IPS-20b (cell line): ENCODE data around the gene MGLL.

ENCODE experiments used
- H3K27ac ChIP-seq: one replicate; pipeline ENCODE4 v1.5.1; 2013; ENCODE audit warnings: low read length
- H3K27me3 ChIP-seq: 2 replicates; pipeline ENCODE4 v1.6.1; 2013; ENCODE audit warnings: mild to moderate bottlenecking, low read length, inconsistent platforms; ENCODE audit not compliant: insufficient read depth
- H3K36me3 ChIP-seq: 2 replicates; pipeline ENCODE4 v1.6.1; 2013; ENCODE audit warnings: low read depth, mild to moderate bottlenecking, inconsistent platforms, low read length, moderate library complexity; ENCODE audit not compliant: insufficient read depth
- H3K4me1 ChIP-seq: 2 replicates; pipeline ENCODE4 v1.6.1; 2013; ENCODE audit warnings: mild to moderate bottlenecking, control low read depth, inconsistent platforms, low read length, moderate library complexity; ENCODE audit not compliant: insufficient read depth
- H3K4me3 ChIP-seq: 2 replicates; pipeline ENCODE4 v1.5.1; 2013; ENCODE audit warnings: mild to moderate bottlenecking, low read length, inconsistent platforms
- H3K9ac ChIP-seq: 2 replicates; pipeline ENCODE4 v1.6.1; 2013; ENCODE audit warnings: low read depth, mild to moderate bottlenecking, inconsistent platforms, low read length, moderate library complexity
- H3K9me3 ChIP-seq: 2 replicates; pipeline ENCODE4 v1.6.1; 2013; ENCODE audit warnings: mild to moderate bottlenecking, low read depth, low read length, inconsistent platforms; ENCODE audit not compliant: insufficient read depth

Gene MGLL

GRCh38 chr3:127747066-127747465, 75.2 kb downstream of the MGLL start:
- H3K9ac ChIP-seq = no peak overlapping the region
- no peaks in the 10 kb centered on the region for H3K27me3 ChIP-seq
- no peaks in the 10 kb centered on the region for H3K36me3 ChIP-seq
- no peaks in the 10 kb centered on the region; the same call in 1 of the 2 replicates for H3K4me1 ChIP-seq
- H3K4me3 ChIP-seq = no peak overlapping the region
- H3K9me3 ChIP-seq = no peaks in the 10 kb centered on the region
- no peak overlapping the region for H3K27ac ChIP-seq

DNA sequence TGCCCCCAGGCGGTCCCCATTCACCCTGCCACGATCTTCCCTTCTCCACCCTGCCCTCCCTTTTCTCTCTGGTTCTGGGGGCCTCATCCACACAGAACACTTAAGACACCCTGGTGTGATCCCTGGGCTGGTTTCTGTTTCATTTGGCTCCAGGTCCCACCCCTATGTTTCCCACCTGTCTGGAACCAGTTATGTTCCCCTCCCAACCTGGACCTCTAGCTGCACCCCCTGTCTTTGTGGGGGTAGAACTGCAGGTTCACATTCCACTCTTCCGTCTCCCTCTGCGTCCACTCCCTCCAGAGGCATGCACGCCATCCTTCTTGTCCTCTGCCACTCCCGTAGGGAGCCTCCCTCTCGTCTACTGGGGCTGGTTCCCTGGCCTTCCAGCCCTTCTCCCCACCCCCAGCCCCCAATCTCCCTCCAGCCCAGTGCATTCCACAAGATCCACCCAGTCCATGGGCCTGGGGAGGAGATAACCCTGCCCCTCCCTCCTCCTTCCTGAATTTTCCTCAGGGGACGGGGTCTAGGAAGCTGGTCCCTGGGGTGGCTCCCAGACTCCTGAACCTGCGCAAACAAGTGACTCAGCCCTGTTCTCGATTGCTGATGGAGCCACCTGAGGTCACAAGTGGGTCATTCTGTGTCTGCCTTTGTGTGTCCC, 75.8 kb downstream of the MGLL start:
- Histone ChIP-seq H3K4me3 (no peak overlapping the region), H3K27me3 (no peaks in the 10 kb centered on the region), H3K4me1 (no peaks in the 10 kb centered on the region; the same call in 1 of the 2 replicates), H3K9ac (no peak overlapping the region), H3K36me3 (no peaks in the 10 kb centered on the region), H3K9me3 (no peaks in the 10 kb centered on the region), H3K27ac (no peak overlapping the region)

DNA sequence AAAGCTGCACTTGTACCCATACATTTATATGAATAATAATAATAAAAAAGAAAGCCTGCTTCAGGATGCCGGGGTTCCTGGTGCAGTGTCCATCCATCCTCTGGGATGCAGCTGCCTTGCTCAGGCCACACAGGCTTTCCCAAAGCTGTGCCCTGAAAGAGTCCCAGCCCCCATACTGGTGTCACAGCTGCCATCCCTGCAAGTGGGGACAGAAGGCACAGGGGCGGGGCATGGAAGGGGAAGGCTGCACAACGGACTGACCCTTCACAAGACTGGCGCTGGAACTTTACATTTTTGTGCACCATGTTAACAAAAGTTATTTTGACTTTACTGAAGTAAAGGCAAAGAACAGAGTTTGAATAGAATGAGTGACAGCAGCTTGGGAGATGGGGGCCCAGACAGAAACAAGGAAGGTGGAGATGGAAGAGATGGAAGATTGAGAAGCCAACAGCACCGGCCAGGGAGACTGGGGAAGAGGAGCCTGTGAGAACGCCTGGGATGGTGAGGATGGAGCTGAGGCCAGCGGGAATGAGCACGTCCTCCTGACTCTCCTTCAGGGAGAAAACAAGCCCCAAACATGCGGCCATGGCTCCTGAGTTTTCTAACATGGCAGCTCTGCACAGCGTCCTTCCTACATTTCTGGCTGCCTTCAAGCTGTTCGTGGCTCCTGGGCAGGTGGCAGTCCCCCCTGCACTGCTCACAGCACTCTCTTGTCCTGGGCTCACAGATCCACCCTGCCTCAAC, 76.5 kb downstream of the MGLL start:
- Histone ChIP-seq H3K27ac (no peak overlapping the region), H3K9me3 (no peaks in the 10 kb centered on the region), H3K36me3 (no peaks in the 10 kb centered on the region), H3K27me3 (no peaks in the 10 kb centered on the region), H3K4me3 (no peak overlapping the region), H3K9ac (no peak overlapping the region), H3K4me1 (no peaks in the 10 kb centered on the region; the same call in 1 of the 2 replicates)

DNA sequence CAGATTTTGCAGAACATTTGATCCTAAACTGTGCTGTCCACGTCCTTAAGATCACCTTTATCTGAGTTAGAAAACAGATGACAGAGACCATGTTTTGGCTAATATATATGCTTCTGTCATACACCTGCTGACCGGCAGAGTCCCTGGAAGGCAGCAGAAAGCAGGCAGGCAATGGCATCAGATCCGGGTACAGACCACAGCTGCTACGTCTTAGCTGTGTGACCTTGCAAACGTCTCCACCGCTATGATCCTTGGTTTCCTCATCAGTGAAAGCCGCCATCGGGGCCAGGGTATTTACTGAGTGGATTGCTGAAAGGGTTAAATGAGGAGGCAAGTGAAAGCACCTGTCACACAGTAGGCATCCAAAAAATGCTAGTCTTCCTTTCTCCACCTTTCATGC, 77.4 kb downstream of the MGLL start:
- H3K9me3 ChIP-seq = no peaks in the 10 kb centered on the region
- no peak overlapping the region for H3K27ac ChIP-seq

GRCh38 chr3:127744253-127744815, 78.0 kb downstream of the MGLL start:
- no peak overlapping the region for H3K4me3 ChIP-seq
- no peak overlapping the region for H3K9ac ChIP-seq
- no peaks in the 10 kb centered on the region for H3K9me3 ChIP-seq
- H3K27ac ChIP-seq = no peak overlapping the region
- H3K36me3 ChIP-seq = no peaks in the 10 kb centered on the region
- H3K4me1 ChIP-seq = no peaks in the 10 kb centered on the region; the same call in 1 of the 2 replicates
- no peaks in the 10 kb centered on the region for H3K27me3 ChIP-seq

More for the DNA sequence above, 77.4 kb downstream of the MGLL start:
- H3K36me3 ChIP-seq = no peaks in the 10 kb centered on the region
- H3K4me1 ChIP-seq = no peaks in the 10 kb centered on the region; the same call in 1 of the 2 replicates
- H3K4me3 ChIP-seq = no peak overlapping the region
- no peak overlapping the region for H3K9ac ChIP-seq
- no peaks in the 10 kb centered on the region for H3K27me3 ChIP-seq

DNA sequence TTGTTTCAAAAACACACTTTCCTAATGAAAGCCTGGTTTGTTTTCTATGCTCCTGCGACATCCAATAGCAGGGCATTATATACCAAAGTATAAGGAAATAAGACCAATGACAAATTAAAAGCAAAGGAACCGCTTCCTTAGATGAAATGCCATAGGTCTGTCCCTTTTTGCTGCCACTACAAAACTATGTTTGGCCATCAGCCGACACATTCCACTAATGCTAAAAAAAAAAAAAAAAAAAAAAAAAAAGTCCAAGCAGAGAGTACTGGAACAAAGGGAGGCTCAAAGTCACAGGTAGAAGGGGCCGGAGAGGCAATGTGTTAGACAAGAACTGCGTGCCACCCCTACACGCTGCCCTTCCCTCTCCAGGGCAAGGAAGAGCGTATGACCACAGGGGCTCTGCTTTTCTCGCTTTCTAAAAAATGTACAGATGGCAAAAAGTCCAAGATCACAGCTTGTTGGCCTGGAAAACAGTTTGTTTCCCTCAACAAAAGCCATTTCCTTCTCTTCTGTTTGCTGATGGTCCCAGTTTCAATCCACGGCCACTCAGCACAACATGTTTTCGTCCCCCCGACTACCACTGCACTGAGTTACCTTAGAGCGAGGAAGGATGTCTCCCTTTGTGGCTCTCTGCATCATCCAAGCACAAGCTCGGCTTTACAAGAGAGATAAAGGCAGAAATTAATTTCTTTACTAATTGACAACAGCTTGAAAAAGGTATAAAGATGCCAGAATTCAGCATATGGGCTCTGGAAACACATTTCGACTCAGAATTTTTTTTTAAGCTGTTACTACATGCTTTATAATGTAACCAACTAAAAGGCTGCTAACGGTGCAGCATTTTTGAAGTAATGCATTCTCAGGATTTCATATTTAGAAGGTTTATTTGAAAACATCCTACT, 78.7 kb downstream of the MGLL start:
- Histone ChIP-seq H3K4me3 (no peak overlapping the region), H3K9ac (no peak overlapping the region), H3K9me3 (no peaks in the 10 kb centered on the region), H3K36me3 (no peaks in the 10 kb centered on the region), H3K4me1 (no peaks in the 10 kb centered on the region; the same call in 1 of the 2 replicates), H3K27me3 (no peaks in the 10 kb centered on the region), H3K27ac (no peak overlapping the region)

DNA sequence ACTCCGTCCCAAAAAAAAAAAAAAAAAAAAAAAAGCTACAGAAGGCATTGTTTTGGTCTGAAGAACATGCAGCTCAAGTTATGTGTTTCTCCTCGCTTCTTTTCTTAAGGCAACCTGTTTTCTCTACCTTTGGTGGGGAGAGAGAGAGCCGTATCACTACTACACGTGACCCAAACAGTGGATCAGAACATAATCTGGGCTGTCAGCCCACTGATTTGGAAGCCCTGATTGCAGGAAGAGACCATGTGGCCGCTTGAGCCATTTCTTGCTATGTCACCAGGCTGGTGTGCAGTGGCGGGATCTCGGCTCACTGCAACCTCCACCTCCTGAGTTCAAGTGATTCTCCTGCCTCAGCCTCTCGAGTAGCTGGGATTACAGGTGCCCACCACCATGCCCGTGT, 79.7 kb downstream of the MGLL start:
- Histone ChIP-seq H3K36me3 (no peaks in the 10 kb centered on the region), H3K27ac (no peak overlapping the region), H3K4me3 (no peak overlapping the region), H3K27me3 (no peaks in the 10 kb centered on the region), H3K4me1 (no peaks in the 10 kb centered on the region; the same call in 1 of the 2 replicates), H3K9me3 (no peaks in the 10 kb centered on the region), H3K9ac (no peak overlapping the region)

DNA sequence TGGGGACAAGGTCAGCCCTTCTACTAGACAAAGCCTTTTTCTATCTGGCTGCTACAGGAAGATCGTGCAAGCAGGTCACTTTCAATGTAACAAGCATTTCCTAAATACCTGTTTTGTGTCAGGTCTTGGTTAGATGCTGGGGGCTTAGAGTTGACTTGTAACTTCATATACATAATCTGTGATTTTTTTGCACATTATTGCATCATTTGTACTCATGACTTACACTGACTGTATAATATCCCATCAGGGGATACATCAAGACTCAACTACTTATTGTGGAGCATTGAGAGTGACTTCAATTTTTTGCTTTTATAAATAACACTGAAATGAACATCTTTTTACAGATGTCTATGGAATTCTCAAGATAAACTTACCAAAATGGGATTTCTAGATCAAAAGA, 80.6 kb downstream of the MGLL start:
- Histone ChIP-seq H3K27me3 (no peaks in the 10 kb centered on the region), H3K9ac (no peak overlapping the region), H3K27ac (no peak overlapping the region), H3K4me3 (no peak overlapping the region), H3K36me3 (no peaks in the 10 kb centered on the region), H3K9me3 (no peaks in the 10 kb centered on the region), H3K4me1 (no peaks in the 10 kb centered on the region; the same call in 1 of the 2 replicates)

- Histone ChIP-seq H3K36me3 (no peaks in the 10 kb centered on the region), H3K4me1 (no peaks in the 10 kb centered on the region; the same call in 1 of the 2 replicates), H3K27me3 (no peaks in the 10 kb centered on the region), H3K4me3 (no peak overlapping the region), H3K9ac (no peak overlapping the region), H3K9me3 (no peaks in the 10 kb centered on the region), H3K27ac (no peak overlapping the region)
Measured at GRCh38 chr3:127741246-127741645, 81.1 kb downstream of the MGLL start.

- Histone ChIP-seq H3K4me1 (no peaks in the 10 kb centered on the region; the same call in 1 of the 2 replicates), H3K4me3 (no peak overlapping the region)
Measured at GRCh38 chr3:127740136-127740915, 82.0 kb downstream of the MGLL start.

More at GRCh38 chr3:127740136-127740915, 82.0 kb downstream of the MGLL start:
- no peaks in the 10 kb centered on the region for H3K36me3 ChIP-seq
- H3K27me3 ChIP-seq = peaks cover 4% of the 10 kb centered on the region; the same call in 1 of the 2 replicates
- no peaks in the 10 kb centered on the region for H3K9me3 ChIP-seq
- H3K9ac ChIP-seq = no peak overlapping the region
- H3K27ac ChIP-seq = no peak overlapping the region
